IPS-18a (cell line): ENCODE data around the gene MRTFB.

Source experiments
- H3K27ac ChIP-seq: one replicate; pipeline ENCODE4 v1.5.1; 2013; ENCODE audit warnings: low read length
- H3K27me3 ChIP-seq: one replicate; pipeline ENCODE4 v1.6.1; 2013; ENCODE audit warnings: mild to moderate bottlenecking, low read length; ENCODE audit not compliant: control insufficient read depth, insufficient read depth
- H3K36me3 ChIP-seq: one replicate; pipeline ENCODE4 v1.6.1; 2013; ENCODE audit warnings: low read depth, low read length; ENCODE audit not compliant: control insufficient read depth
- H3K4me1 ChIP-seq: one replicate; pipeline ENCODE4 v1.6.1; 2013; ENCODE audit warnings: low read depth, low read length; ENCODE audit not compliant: control insufficient read depth
- H3K4me3 ChIP-seq: one replicate; pipeline ENCODE4 v1.5.1; 2013; ENCODE audit warnings: low read length
- H3K9ac ChIP-seq: one replicate; pipeline ENCODE4 v1.6.1; 2013; ENCODE audit warnings: mild to moderate bottlenecking, low read length, moderate library complexity
- H3K9me3 ChIP-seq: one replicate; pipeline ENCODE4 v1.6.1; 2013; ENCODE audit warnings: low read depth, low read length; ENCODE audit not compliant: control insufficient read depth

MRTFB gene

DNA sequence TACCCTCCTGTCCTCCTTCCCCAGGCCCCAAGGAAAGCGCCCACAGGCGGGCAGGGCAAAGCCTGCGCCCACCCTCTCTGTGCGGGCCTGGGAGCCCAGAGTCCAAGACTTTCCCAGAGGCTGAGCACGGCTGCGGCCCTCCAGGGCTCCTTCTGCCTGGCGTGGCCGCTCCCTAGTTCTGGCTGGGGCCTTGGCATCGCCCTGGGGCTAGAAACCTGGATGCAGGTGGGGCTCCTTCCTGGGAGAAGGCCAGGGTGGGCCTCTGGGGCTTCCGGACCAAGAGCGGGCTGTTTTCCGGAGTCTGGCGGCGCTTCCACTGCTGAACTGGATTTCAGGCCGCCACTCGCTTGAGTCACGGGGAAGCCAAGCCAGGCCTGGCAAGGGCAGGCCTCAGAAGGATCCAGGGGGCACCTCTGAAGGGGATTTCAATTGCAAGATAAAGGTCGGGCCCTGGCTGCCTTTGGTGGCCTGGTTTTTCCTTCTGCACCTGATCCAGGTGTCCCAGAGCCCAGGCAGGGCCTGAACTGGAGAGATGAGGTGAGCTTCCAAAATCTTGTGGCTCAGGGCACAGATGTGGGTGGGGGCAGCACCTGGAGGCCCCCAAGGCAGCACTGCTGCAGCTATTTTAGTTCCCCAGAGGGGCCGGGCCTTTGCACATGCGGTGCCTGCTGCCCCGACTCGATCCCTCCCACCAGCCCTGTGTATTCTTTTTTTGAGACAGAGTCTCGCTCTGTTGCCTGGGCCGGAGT, 227.4 kb downstream of the MRTFB start:
- Histone ChIP-seq H3K9ac (no peak overlapping the region), H3K9me3 (no peaks in the 10 kb centered on the region), H3K36me3 (no peaks in the 10 kb centered on the region), H3K4me3 (no peak overlapping the region), H3K27me3 (peaks cover 22% of the 10 kb centered on the region), H3K4me1 (peaks cover 4% of the 10 kb centered on the region), H3K27ac (no peak overlapping the region)

DNA sequence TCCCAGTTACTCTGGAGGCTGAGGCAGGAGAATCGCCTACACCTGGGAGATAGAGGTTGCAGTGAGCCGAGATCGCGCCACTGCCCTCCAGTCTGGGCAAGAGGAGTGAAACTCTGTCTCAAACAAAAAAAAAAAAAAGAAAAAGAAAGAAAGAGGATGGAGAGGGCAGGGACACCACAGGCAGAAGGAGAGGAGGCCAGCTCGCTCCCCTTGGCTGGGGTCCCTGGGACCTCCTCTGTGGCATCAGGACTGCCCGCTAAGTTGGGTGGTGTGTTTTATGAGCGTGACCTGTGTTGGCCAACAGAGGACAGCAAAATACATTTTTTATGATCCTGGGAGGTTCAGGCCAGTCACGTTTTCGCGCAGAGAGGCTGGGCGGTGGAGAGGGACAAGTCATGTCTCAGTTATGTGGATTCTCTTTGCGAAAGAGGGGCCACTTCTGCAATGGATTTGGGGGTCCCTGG, 229.6 kb downstream of the MRTFB start:
- peaks cover 38% of the 10 kb centered on the region for H3K27me3 ChIP-seq
- no peaks in the 10 kb centered on the region for H3K9me3 ChIP-seq
- no peak overlapping the region for H3K9ac ChIP-seq
- H3K36me3 ChIP-seq = no peaks in the 10 kb centered on the region
- H3K27ac ChIP-seq = no peak overlapping the region
- H3K4me1 ChIP-seq = peaks cover 16% of the 10 kb centered on the region
- no peak overlapping the region for H3K4me3 ChIP-seq

DNA sequence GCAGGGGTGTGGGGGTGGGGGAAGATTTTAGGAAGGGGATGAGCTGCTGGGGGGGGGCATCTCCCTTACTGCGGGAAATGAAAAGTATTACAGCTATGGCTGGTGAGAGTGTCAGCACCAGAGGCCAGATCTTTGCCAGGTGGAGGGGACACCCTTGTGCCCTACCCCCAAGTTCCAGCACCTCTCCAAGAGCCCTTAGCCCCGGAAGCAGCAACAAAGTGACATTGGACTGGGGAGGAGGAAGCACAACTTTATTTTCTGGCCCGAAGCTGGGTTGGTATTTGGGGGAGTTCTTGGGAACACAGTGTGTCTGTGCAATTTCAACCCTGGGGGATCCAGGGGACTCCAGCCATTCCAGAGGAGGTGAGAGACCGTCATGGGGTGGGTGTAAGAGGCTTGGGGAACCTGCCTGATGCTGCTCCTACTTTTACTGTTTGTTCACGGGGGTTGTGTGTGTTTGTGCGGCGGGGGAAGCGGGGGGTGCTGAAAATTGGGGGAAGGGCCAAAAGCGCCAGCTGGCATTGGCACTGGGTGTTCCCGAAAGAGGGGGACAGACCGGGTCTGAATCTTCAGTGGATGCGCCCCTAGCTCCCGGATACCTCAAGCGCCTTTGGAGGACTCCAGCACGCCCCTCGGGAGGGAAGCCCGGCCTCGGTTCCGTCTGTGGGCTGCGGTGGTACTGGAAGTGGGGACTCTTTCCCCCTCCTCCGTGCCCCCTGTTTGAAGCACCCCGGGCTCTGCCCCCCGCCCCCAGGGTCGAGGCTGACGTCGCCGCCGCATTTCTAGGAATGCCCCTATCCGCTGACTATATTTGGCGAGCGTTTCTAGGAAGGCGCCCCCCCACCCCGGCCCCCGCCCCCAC, 230.3 kb downstream of the MRTFB start:
- Histone ChIP-seq H3K9ac (peak overlapping the region; percentile 17), H3K4me1 (peaks cover 21% of the 10 kb centered on the region), H3K36me3 (no peaks in the 10 kb centered on the region), H3K9me3 (no peaks in the 10 kb centered on the region), H3K27me3 (peaks cover 38% of the 10 kb centered on the region), H3K27ac (no peak overlapping the region), H3K4me3 (peak overlapping the region; percentile 65)

DNA sequence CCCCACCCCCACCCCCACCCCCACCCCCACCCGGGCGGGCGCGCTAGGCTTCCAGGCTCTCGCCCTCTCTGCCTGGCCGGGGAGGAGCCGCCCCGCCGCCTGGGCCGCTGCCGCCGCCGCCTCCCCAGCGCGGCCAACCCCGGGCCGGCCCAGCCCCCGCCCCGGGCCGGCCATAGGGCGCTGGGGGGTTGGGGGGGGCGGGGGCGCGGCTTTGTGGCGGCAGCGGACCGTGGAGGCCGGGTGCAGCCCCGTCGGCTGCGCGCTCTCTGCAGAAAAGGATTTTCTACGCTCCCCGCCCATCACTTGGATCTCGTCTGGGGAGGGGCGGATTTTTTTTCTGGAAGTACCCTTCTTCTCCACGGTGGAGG, 230.9 kb downstream of the MRTFB start:
- no peaks in the 10 kb centered on the region for H3K9me3 ChIP-seq
- H3K27ac ChIP-seq = no peak overlapping the region
- peaks cover 27% of the 10 kb centered on the region for H3K4me1 ChIP-seq
- peak overlapping the region; percentile 74 for H3K4me3 ChIP-seq
- H3K36me3 ChIP-seq = no peaks in the 10 kb centered on the region
- H3K27me3 ChIP-seq = peaks cover 38% of the 10 kb centered on the region
- peak overlapping the region; percentile 52 for H3K9ac ChIP-seq

DNA sequence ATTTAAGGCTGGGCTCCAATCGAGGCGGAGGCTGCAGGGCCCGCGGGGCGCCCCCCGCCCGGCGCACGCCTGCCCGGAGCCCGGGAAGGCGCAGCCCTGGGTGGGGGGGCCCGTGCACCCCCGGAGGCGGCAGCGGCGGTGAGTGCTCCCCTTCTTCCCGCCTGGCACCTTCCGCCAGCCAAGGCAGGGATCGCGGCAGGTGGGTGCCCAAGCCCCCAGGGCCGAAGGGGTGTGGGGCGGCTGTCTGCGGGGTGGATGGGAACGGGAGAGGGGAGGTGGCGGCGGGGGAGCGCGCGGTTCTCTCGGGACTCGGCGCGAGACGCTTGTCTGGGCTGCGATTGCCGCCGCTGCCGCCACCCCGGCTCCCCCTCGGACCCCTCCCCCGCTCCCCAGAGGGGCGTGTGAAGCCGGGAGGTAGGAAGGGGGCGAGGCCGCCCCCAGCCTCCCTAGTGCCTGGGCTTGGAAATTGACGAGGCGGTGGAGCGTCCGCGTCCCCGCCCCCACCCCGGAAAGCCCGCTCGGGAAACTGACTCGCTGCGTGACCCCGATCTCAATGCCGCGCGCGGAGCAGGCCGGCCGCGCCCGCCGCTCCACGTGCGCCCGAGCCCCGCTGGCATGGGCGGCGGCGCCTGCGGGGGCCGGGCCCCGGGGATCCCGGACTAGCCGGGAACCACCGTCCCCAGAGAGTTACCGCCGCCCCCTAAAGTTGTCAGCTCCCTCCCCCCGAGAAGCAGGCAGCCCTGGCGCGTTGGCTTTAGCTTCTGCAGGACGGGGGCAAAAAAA, 231.5 kb downstream of the MRTFB start:
- H3K9me3 ChIP-seq = no peaks in the 10 kb centered on the region
- peaks cover 32% of the 10 kb centered on the region for H3K4me1 ChIP-seq
- H3K27ac ChIP-seq = no peak overlapping the region
- H3K4me3 ChIP-seq = peak overlapping the region; percentile 74
- no peaks in the 10 kb centered on the region for H3K36me3 ChIP-seq
- peaks cover 38% of the 10 kb centered on the region for H3K27me3 ChIP-seq
- H3K9ac ChIP-seq = peak overlapping the region; percentile 52

DNA sequence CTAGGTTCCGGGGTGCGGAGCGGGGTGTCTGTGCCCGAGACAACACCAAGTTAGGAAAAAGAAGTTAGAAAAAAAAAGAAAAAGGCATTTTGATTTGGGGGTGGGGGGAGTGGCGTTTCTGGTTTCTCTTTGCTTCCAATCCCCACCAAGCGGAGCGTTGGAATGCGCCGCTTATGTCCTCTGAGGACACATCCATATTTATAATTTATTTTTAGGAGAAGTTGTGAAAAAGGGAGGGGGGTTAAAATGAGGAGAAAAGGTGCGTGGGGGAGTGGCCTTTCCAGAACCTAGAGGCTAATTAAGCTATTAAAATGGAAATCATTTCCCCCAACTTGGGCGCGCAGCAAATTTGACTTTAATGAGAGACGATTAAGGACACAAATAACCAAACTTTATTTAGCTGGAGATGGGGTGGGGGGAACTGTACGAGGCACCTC, 232.1 kb downstream of the MRTFB start:
- Histone ChIP-seq H3K4me3 (peak overlapping the region; percentile 74), H3K4me1 (peaks cover 39% of the 10 kb centered on the region), H3K9ac (peak overlapping the region; percentile 29), H3K27ac (no peak overlapping the region), H3K36me3 (no peaks in the 10 kb centered on the region), H3K9me3 (no peaks in the 10 kb centered on the region), H3K27me3 (peaks cover 38% of the 10 kb centered on the region)

DNA sequence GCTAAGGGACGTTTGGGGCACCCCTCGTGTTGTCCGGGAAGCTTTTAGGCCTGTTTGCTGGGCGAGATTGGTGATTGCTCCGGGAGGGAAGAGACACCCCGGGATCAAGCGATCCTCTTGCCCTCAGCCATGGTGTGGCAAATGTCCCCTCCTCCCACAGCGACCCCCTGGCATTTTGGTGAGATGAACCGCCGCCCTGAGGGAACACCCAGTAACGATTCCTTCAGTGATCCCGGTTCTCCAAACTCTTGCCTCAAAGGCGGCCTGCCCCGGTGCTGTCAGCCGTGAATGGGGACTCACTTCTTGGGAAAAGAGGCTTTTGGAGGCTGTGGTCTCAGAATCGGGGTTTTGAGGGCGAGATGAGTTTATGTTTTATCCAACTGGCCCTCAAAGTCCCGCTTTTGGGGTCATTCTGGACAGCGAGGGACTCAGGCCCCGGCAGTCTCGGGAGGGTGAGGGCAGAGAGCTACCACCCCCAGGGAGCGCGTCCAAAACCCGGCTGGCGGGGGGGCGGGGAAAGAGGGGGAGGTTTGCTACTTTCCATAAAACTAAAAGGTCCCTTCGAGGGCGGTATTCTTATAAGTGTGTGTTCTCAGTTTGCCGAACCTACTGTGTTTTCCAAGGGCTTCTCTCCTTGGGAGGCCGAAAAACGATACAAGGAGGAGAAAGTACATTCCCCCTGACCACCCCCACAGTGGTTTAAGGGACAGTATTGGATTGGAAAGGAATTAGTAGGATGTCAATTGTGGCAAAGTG, 232.7 kb downstream of the MRTFB start:
- H3K4me3 ChIP-seq = peak overlapping the region; percentile 74
- H3K9ac ChIP-seq = peak overlapping the region; percentile 29
- no peaks in the 10 kb centered on the region for H3K36me3 ChIP-seq
- H3K27ac ChIP-seq = no peak overlapping the region
- H3K9me3 ChIP-seq = no peaks in the 10 kb centered on the region
- H3K27me3 ChIP-seq = peaks cover 38% of the 10 kb centered on the region
- H3K4me1 ChIP-seq = peaks cover 42% of the 10 kb centered on the region

DNA sequence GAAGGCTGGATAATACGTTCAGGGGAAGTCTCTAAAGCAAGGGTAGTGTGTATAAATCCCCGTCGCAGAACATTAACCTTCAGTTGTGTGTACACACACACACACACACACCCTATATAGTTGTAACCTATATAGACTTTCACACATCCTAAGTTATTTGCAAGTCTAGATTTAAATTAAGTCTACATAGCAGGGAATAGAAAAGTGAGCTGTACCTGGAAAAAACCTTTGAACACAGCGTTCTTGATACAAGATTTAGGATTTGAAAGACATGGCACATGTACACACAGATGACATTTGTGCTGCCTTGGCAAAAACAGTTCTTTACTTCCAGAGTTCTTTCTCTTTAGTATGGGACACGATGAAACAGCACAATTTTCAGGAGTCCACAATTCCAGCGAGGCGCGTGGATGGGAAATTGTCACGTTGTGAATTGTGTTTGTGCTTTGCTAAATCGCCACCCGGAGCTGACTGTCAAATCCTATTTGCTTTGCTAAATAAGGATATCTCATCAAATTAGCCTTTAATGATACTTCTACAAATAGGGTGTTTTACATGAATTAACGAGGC, 233.9 kb downstream of the MRTFB start:
- H3K4me3 ChIP-seq = no peak overlapping the region
- peaks cover 38% of the 10 kb centered on the region for H3K27me3 ChIP-seq
- H3K9ac ChIP-seq = no peak overlapping the region

DNA sequence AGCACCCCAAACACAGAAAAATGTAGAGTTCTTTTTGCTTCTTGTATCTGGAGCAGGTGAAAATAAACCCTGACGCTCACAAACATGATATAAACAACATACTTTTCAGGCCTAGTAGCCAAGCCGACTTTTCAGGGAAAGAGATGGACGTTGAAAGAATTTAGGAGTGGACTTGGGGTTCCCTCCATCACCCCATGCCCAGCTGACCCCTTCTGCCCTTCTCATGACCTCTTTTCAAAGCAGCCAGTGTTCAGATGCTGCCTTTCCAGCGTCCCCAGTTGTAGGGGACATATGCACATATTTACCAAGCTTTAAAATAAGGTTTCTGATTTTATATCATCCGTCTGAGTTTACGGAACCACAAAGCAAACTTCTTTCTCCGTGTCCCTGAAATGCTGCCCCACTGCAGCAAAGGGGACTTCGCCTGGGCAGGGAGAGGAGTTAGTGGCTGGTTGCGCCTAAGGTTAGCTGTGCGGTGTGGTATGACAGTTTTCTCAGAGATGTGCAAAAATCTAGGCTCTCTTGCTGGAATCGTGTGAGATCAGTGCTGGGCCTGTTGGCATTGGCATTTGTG, 235.5 kb downstream of the MRTFB start:
- Histone ChIP-seq H3K4me3 (no peak overlapping the region), H3K27me3 (peaks cover 23% of the 10 kb centered on the region), H3K4me1 (peaks cover 59% of the 10 kb centered on the region), H3K9me3 (no peaks in the 10 kb centered on the region), H3K36me3 (no peaks in the 10 kb centered on the region), H3K9ac (no peak overlapping the region), H3K27ac (no peak overlapping the region)

More for the DNA sequence above, 233.9 kb downstream of the MRTFB start:
- H3K9me3 ChIP-seq = no peaks in the 10 kb centered on the region
- H3K36me3 ChIP-seq = no peaks in the 10 kb centered on the region
- H3K4me1 ChIP-seq = peaks cover 53% of the 10 kb centered on the region
- no peak overlapping the region for H3K27ac ChIP-seq

DNA sequence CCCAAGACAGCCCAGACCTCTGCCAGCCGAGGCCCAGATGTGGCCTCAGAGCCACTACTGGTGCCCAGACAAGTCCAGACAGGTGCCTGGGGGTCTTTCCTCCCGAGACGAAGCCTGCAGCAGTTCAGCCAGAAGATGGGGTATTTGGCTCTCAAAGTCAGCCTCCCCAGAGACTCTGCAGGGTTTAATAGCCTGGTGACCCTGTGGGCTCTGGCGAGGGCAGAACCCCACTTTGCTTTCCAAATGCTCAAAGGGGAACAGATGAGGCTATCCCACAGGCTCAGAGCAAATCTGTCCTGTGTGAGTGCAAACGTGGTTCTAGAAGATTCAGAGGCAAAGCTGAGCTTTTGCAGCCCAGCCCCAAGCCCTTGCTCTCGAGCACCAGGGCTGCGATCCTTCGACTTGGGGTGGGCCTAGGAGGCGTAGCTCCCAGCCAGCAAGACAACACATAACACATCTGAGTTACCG, 236.0 kb downstream of the MRTFB start:
- Histone ChIP-seq H3K27ac (no peak overlapping the region), H3K4me1 (peaks cover 59% of the 10 kb centered on the region), H3K9ac (no peak overlapping the region), H3K36me3 (no peaks in the 10 kb centered on the region), H3K27me3 (peaks cover 22% of the 10 kb centered on the region), H3K9me3 (no peaks in the 10 kb centered on the region), H3K4me3 (no peak overlapping the region)
